Calu3 (cell line): ENCODE results near the gene ANKS6. TPM values are rescaled to one million over a fixed set of nuclear protein-coding genes. Genes with fewer than 3 reads are reported as not detected.

Experiments
- BruUV-seq: library from RNA; stranded (reverse); fragments of 400-500 nt; replicated peaks from 2 replicates; lab custom pipeline; 2021; lab: Mats Ljungman, UMichigan
- CTCF ChIA-PET: fragments of 300-600 bp; sonication (Branson Sonifier 250); formaldehyde crosslinking; loops from one replicate; lab custom pipeline; 2022; ENCODE audit warnings: antibody characterized with exemption; lab: Charles Lee
- DNase-seq: peaks from one replicate; pipeline ENCODE4 v3.0.0; 2022
- H3K27ac Mint-ChIP-seq: one replicate; pipeline ENCODE4 v1.8.0; 2022; ENCODE audit warnings: mixed read lengths; ENCODE audit not compliant: unreplicated experiment
- H3K27me3 Mint-ChIP-seq: one replicate; pipeline ENCODE4 v1.8.0; 2022; ENCODE audit warnings: mixed read lengths; ENCODE audit not compliant: unreplicated experiment
- H3K36me3 Mint-ChIP-seq: one replicate; pipeline ENCODE4 v1.8.0; 2022; ENCODE audit warnings: mild to moderate bottlenecking, moderate library complexity, mixed read lengths; ENCODE audit not compliant: insufficient read depth, unreplicated experiment
- H3K4me1 Mint-ChIP-seq: one replicate; pipeline ENCODE4 v1.8.0; 2022; ENCODE audit warnings: mild to moderate bottlenecking, low read depth, mixed read lengths; ENCODE audit not compliant: unreplicated experiment
- H3K4me3 Mint-ChIP-seq: one replicate; pipeline ENCODE4 v1.8.0; 2022; ENCODE audit warnings: mild to moderate bottlenecking, low read depth, moderate library complexity, mixed read lengths; ENCODE audit not compliant: unreplicated experiment
- H3K9me3 Mint-ChIP-seq: one replicate; pipeline ENCODE4 v1.8.0; 2022; ENCODE audit warnings: low read depth, mixed read lengths; ENCODE audit not compliant: unreplicated experiment
- CTCF ChIP-seq: fragments of 200-600 bp; IDR thresholded peaks from one replicate; pipeline ENCODE4 v1.8.0; 2022; ENCODE audit warnings: antibody characterized with exemption; ENCODE audit not compliant: unreplicated experiment
- intact Hi-C: fragments of 100-400 bp; cut with micrococcal nuclease; formaldehyde crosslinking; loops from one replicate; pipeline ENCODE4 v1.10.0; 2022; ENCODE audit not compliant: unreplicated experiment
- total RNA-seq: library from RNA; stranded (reverse); gene quantifications from 2 replicates; pipeline ENCODE4 v1.2.3, GENCODE V29; 2022

Gene ANKS6
- total RNA-seq, 1 experiment from 2014 or later = 31.5 TPM

DNA sequence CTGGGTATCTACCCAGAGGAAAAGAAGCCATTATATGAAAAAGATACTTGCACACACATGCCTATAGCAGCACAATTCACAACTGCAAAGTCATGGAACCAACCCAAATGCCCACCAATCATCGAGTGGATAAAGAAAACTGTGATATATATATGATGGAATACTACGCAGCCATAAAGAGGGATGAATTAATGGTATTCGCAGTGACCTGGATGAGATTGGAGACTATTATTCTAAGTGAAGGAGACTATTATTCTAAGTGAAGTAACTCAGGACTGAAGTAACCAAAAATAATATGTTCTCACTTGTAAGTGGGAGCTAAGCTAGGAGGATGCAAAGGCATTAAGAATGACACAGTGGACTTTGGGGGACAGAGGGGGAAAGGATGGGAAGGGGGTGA lies 57.6 kb downstream of the ANKS6 start:
- H3K27me3 Mint-ChIP-seq = no peaks in the 10 kb centered on the region
- H3K36me3 Mint-ChIP-seq = peaks cover 9% of the 10 kb centered on the region
- intact Hi-C loops = no loop called here
- peaks cover 16% of the 10 kb centered on the region for H3K4me1 Mint-ChIP-seq
- peaks cover 3% of the 10 kb centered on the region for H3K9me3 Mint-ChIP-seq
- H3K27ac Mint-ChIP-seq = no peak overlapping the region
- CTCF ChIA-PET = no interaction called here
- TF ChIP-seq CTCF = no peak
- no peak for DNase-seq
- H3K4me3 Mint-ChIP-seq = no peak overlapping the region
- no TSS peak for BruUV-seq

- no peak for TF ChIP-seq CTCF
- Mint-ChIP-seq H3K9me3 (peaks cover 3% of the 10 kb centered on the region), H3K36me3 (peaks cover 9% of the 10 kb centered on the region), H3K27ac (no peak overlapping the region), H3K27me3 (no peaks in the 10 kb centered on the region), H3K4me3 (no peak overlapping the region), H3K4me1 (peaks cover 16% of the 10 kb centered on the region)
- DNase-seq = no peak
- CTCF ChIA-PET = no interaction called here
- no TSS peak for BruUV-seq
- intact Hi-C loops = no loop called here
Measured at GRCh38 chr9:98736226-98736625, 60.1 kb downstream of the ANKS6 start.

GRCh38 chr9:98732801-98733200 lies 63.6 kb downstream of the ANKS6 start:
- no peak overlapping the region for H3K27ac Mint-ChIP-seq
- no peak for TF ChIP-seq CTCF
- H3K4me1 Mint-ChIP-seq = peaks cover 16% of the 10 kb centered on the region
- CTCF ChIA-PET = no interaction called here
- no TSS peak for BruUV-seq
- no peaks in the 10 kb centered on the region for H3K27me3 Mint-ChIP-seq
- H3K9me3 Mint-ChIP-seq = no peaks in the 10 kb centered on the region
- no peak overlapping the region for H3K4me3 Mint-ChIP-seq
- intact Hi-C loops = no loop called here
- peaks cover 9% of the 10 kb centered on the region for H3K36me3 Mint-ChIP-seq
- no peak for DNase-seq

GRCh38 chr9:98732091-98732490 lies 64.3 kb downstream of the ANKS6 start:
- Mint-ChIP-seq H3K27ac (no peak overlapping the region), H3K27me3 (peaks cover 6% of the 10 kb centered on the region), H3K4me3 (no peak overlapping the region), H3K36me3 (peaks cover 9% of the 10 kb centered on the region), H3K4me1 (peaks cover 13% of the 10 kb centered on the region), H3K9me3 (no peaks in the 10 kb centered on the region)
- CTCF ChIA-PET = no interaction called here
- intact Hi-C loops = no loop called here
- no peak for TF ChIP-seq CTCF
- no peak for DNase-seq
- BruUV-seq = no TSS peak
